CD4-positive, CD25-positive, alpha-beta regulatory T cell (primary cell): ENCODE data around the gene ZNF438. TPM values are rescaled to one million over a fixed set of nuclear protein-coding genes. Genes with fewer than 3 reads are reported as not detected.
"Not testable (repeated sequence)": the region's sequence is repeated elsewhere in the genome, so short reads cannot be mapped to it uniquely, and the experiment has no call there.

ENCODE experiments used
- ATAC-seq, 2 donors: fragments of 150-1000 bp; cut with Tn5 transposase; one replicate each; pipeline ENCODE4 v1.10.0; 2021; ENCODE audit warnings: low read depth in 2 of 2, moderate number of reproducible peaks in 2 of 2, moderate library complexity in 1 of 2
- DNase-seq, 3 donors: peaks; one replicate each; pipeline versions ENCODE4 v3.0.0 to v3.0.0-alpha.2; 2012 to 2022; ENCODE audit warnings: mixed read lengths in 1 of 3
- H3K27ac ChIP-seq: one replicate; pipeline ENCODE4 v1.7.0; 2013; ENCODE audit warnings: mild to moderate bottlenecking, low read length; ENCODE audit not compliant: insufficient read depth, poor library complexity, severe bottlenecking
- H3K27me3 ChIP-seq: one replicate; pipeline ENCODE4 v1.7.0; 2013; ENCODE audit warnings: low read length; ENCODE audit not compliant: control insufficient read depth, insufficient read depth
- H3K36me3 ChIP-seq: one replicate; pipeline ENCODE4 v1.7.0; 2013; ENCODE audit warnings: mild to moderate bottlenecking, low read length, moderate library complexity; ENCODE audit not compliant: control insufficient read depth, insufficient read depth
- H3K4me1 ChIP-seq: 2 replicates; pipeline ENCODE4 v1.7.0; 2013; ENCODE audit warnings: mild to moderate bottlenecking, low read length; ENCODE audit not compliant: insufficient read depth, control insufficient read depth, poor library complexity, severe bottlenecking
- H3K4me3 ChIP-seq: one replicate; pipeline ENCODE4 v1.7.0; 2013; ENCODE audit warnings: low read depth, mild to moderate bottlenecking, low read length, moderate library complexity
- H3K9me3 ChIP-seq, 2 experiments: 1 replicate in 1 of 2; 2 replicates in 1 of 2; pipeline ENCODE4 v1.7.0; 2013; ENCODE audit warnings: low read length in 2 of 2, mild to moderate bottlenecking in 1 of 2, moderate library complexity in 1 of 2; ENCODE audit not compliant: control insufficient read depth in 2 of 2
- H3K27ac Mint-ChIP-seq, 3 donors: one replicate each; pipeline ENCODE4 v1.8.0; 2020 to 2022; ENCODE audit warnings: mild to moderate bottlenecking in 3 of 3, mixed read lengths in 3 of 3, moderate library complexity in 2 of 3
- H3K27me3 Mint-ChIP-seq: one replicate; pipeline ENCODE4 v1.8.0; 2022; ENCODE audit warnings: mild to moderate bottlenecking, mixed read lengths
- H3K36me3 Mint-ChIP-seq: one replicate; pipeline ENCODE4 v1.8.0; 2020; ENCODE audit warnings: mixed read lengths
- H3K4me1 Mint-ChIP-seq, 4 donors: one replicate each; pipeline ENCODE4 v1.8.0; 2020 to 2022; ENCODE audit warnings: mixed read lengths in 4 of 4, mild to moderate bottlenecking in 1 of 4
- H3K4me3 Mint-ChIP-seq, 4 donors: one replicate each; pipeline ENCODE4 v1.8.0; 2020 to 2022; ENCODE audit warnings: mild to moderate bottlenecking in 4 of 4, mixed read lengths in 4 of 4, moderate library complexity in 3 of 4
- H3K9me3 Mint-ChIP-seq, 7 donors: one replicate each; pipeline ENCODE4 v1.8.0; 2020 to 2022; ENCODE audit warnings: mixed read lengths in 7 of 7, mild to moderate bottlenecking in 3 of 7, moderate library complexity in 2 of 7
- polyA plus RNA-seq, 4 donors: library from polyadenylated mRNA; unstranded; fragments of 300-500 nt; fragmentation: Illumina TruSeq; gene quantifications; one replicate each; pipeline ENCODE4 v1.2.3, GENCODE V29; 2021
- total RNA-seq: library from RNA; stranded (reverse); gene quantifications from one replicate; pipeline ENCODE4 v1.2.3, GENCODE V29; 2022

Gene ZNF438
- total and polyA plus RNA-seq, 5 donors from 2014 or later = 1.6 to 5.1 (median 3.4) TPM

DNA sequence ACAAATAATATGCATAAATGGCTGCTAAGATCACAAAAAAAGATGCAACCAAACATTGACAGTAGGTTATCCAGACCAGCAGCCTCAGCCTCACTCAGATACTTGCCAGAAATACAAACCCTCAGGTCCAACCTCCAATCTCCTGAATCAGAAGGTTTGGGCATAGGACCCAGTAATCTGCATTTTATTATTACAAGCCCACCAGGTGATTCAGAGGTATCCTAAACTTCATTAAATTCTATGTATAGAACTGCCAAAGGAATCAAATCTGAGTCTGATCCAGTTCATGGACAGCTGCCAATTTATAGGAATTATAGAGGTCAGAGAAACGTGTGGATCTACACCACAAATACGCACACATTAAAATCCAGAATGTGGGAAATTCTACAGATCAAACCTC lies 41.3 kb downstream of the ZNF438 start:
- no peak overlapping the region for H3K27ac ChIP-seq
- H3K4me1 Mint-ChIP-seq = peaks cover 0 to 4% (median 0%) of the 10 kb centered on the region in 4 donors
- ATAC-seq = no peak
- peaks cover 10% of the 10 kb centered on the region for H3K36me3 Mint-ChIP-seq
- no peak for DNase-seq
- no peak overlapping the region for H3K27ac Mint-ChIP-seq
- H3K27me3 ChIP-seq = no peaks in the 10 kb centered on the region
- no peaks in the 10 kb centered on the region for H3K36me3 ChIP-seq
- no peak overlapping the region for H3K4me3 Mint-ChIP-seq
- H3K9me3 Mint-ChIP-seq = peaks cover 0 to 6% (median 0%) of the 10 kb centered on the region in 7 donors
- H3K4me1 ChIP-seq = no peaks in the 10 kb centered on the region
- H3K4me3 ChIP-seq = no peak overlapping the region
- H3K9me3 ChIP-seq = peaks cover 6 to 10% of the 10 kb centered on the region in 2 experiments
- no peaks in the 10 kb centered on the region for H3K27me3 Mint-ChIP-seq

DNA sequence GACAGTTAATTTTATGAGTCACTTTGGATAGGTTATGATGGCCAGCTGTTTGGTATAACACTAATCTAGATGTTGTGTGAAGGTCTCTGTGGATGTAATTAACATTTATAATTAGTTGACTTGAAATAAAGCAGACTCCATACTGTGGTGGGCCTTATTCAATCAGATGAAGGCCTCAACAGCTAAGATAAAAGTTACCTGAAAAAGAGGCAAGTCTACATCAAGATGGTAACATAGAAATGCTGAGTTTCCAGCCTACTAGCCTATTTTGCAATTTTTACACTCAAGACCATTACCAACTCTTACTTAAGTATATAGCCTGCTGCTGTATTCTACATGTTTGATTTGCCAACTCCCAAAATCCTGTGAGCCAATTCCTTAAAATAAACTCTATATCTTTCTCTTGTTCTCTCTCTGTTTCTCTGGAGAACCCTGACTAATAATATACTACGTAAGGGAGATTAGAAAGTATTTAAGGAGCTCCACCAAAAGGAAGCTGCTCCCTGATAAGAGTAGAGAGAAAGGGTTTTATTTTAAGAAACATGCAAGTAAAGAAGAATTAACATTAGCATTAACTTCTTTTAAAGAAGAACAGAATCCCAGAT lies 42.7 kb downstream of the ZNF438 start:
- H3K36me3 Mint-ChIP-seq = peaks cover under 1% of the 10 kb centered on the region
- H3K9me3 Mint-ChIP-seq = no peaks in the 10 kb centered on the region
- H3K4me1 Mint-ChIP-seq = peaks cover 0 to 4% (median 0%) of the 10 kb centered on the region in 4 donors
- no peak overlapping the region for H3K4me3 Mint-ChIP-seq
- H3K27ac Mint-ChIP-seq = no peak overlapping the region
- ATAC-seq (no peak), DNase-seq (no peak)
- Histone ChIP-seq H3K27me3 (no peaks in the 10 kb centered on the region), H3K36me3 (no peaks in the 10 kb centered on the region), H3K27ac (no peak overlapping the region), H3K4me3 (no peak overlapping the region), H3K9me3 (no peaks in the 10 kb centered on the region), H3K4me1 (no peaks in the 10 kb centered on the region)
- H3K27me3 Mint-ChIP-seq = no peaks in the 10 kb centered on the region

DNA sequence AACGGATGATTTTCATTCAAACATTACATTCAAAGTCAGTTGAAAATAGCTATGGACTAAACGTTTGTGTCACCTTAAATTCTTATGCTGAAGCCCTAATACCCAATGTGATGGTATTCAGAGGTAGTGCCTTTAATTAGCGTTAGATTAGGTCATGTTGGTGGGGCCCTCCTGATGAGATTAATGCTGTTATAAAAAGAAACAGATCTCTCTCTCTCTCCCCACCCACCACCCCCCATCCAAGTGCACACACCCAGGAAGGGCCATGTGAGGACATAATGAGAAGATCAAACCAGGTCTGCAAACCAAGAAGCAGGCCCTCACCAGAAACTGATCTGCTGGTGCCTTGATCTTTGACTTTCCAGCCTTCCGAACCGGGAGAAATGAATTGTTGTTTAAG lies 44.2 kb downstream of the ZNF438 start:
- Histone ChIP-seq H3K4me1 (no peaks in the 10 kb centered on the region), H3K4me3 (no peak overlapping the region), H3K27ac (no peak overlapping the region), H3K27me3 (no peaks in the 10 kb centered on the region), H3K9me3 (no peaks in the 10 kb centered on the region), H3K36me3 (no peaks in the 10 kb centered on the region)
- Mint-ChIP-seq H3K4me1 (peaks cover 0 to 4% (median 0%) of the 10 kb centered on the region in 4 donors), H3K9me3 (peaks cover 0 to 4% (median 0%) of the 10 kb centered on the region in 7 donors), H3K36me3 (peaks cover 5% of the 10 kb centered on the region), H3K4me3 (no peak overlapping the region), H3K27me3 (no peaks in the 10 kb centered on the region), H3K27ac (no peak overlapping the region)
- DNase-seq (no peak), ATAC-seq (no peak)

DNA sequence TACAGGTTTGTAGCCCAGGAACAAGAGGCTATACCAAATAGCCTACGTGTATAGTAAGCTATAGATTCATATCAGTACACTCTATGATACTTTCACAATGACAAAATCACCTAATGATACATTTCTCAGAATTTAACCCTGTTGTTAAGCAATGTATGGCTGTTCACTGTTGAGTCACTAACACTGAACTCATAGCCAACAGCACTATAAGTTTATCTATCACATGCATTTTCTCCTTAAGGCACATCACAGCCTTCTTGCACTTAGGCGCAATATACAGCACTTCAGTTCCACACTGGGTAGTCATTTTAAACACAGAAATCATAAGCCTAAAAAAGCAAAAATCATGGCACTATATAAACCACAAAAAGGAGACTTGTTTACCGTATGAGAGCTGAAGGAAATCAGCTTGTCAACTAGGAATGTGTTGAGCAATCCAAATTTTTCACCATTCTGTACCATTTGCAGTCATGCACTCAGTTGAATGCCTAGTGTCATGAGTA lies 45.6 kb downstream of the ZNF438 start:
- no peaks in the 10 kb centered on the region for H3K36me3 ChIP-seq
- no peaks in the 10 kb centered on the region for H3K27me3 ChIP-seq
- no peak overlapping the region for H3K27ac ChIP-seq
- Mint-ChIP-seq H3K4me3 (no peak overlapping the region), H3K4me1 (peaks cover 0 to 4% (median 0%) of the 10 kb centered on the region in 4 donors), H3K36me3 (peaks cover 5% of the 10 kb centered on the region), H3K27ac (no peak overlapping the region), H3K27me3 (no peaks in the 10 kb centered on the region), H3K9me3 (peaks cover 0 to 4% (median 0%) of the 10 kb centered on the region in 7 donors)
- peak in 1 of 3 donors; percentile 42 for DNase-seq
- H3K4me3 ChIP-seq = no peak overlapping the region
- H3K4me1 ChIP-seq = no peaks in the 10 kb centered on the region
- no peaks in the 10 kb centered on the region for H3K9me3 ChIP-seq
- ATAC-seq = peak in 1 of 2 donors; percentile 83

DNA sequence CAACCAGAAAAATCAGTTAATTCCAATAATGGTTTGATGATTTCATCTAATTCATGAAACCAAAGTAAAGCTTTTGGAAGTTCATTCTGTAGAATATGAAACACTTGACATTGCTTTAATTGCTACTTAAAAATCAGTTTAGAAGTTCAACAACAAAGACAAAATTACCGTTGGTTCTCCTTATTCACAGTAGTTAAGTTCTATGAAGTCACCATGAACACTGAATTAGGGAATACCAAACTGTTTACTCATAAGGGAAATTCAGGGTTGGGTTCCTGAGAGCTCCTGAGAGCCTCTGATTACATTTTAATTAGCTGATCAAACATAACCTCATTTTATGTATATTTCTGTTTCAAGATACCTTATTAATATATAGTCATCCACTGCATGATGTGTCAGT lies 46.2 kb downstream of the ZNF438 start:
- Mint-ChIP-seq H3K27me3 (no peaks in the 10 kb centered on the region), H3K4me1 (peaks cover 0 to 4% (median 0%) of the 10 kb centered on the region in 4 donors), H3K36me3 (peaks cover 5% of the 10 kb centered on the region), H3K4me3 (no peak overlapping the region), H3K27ac (no peak overlapping the region), H3K9me3 (peaks cover 0 to 4% (median 0%) of the 10 kb centered on the region in 7 donors)
- DNase-seq (no peak), ATAC-seq (no peak)
- no peak overlapping the region for H3K4me3 ChIP-seq
- H3K27ac ChIP-seq = no peak overlapping the region
- H3K9me3 ChIP-seq = no peaks in the 10 kb centered on the region
- H3K27me3 ChIP-seq = no peaks in the 10 kb centered on the region
- no peaks in the 10 kb centered on the region for H3K36me3 ChIP-seq
- no peaks in the 10 kb centered on the region for H3K4me1 ChIP-seq

DNA sequence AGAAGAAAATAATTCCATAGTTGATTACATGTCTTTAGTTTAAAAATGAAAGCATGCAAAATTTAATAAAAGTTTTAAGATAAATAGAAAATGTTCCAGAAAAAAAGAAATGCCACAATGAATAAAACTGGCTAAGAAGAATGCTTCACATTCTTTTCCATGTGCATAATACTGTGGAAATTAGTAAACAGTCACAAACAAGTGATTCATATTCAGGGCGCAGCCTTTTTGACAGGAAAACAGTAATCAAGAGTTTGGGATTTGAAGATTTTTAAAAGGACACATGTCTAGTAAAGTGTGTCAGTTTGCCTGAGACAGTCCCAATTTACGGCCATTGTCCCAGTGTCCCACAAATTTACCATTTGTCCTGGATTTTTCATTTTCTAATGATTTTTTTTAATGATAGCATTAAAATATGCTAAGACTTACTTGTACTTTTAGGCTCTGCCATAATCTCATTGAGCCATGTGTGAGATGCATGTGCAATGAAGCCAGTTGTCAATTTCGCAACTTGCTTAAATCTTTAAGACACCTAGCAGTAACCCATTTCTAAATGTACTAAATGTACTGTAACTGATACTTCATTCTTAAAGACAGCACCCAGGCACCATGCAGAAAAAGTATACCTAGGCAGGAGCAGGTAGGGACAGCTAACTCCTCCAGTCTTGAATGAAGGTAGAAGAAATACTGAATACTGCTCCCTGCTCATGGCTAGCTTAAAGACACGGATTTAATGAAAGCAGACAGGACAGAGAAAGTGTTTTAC lies 46.9 kb downstream of the ZNF438 start:
- H3K27ac ChIP-seq = no peak overlapping the region
- DNase-seq = no peak
- H3K36me3 ChIP-seq = no peaks in the 10 kb centered on the region
- no peak overlapping the region for H3K4me3 Mint-ChIP-seq
- no peaks in the 10 kb centered on the region for H3K9me3 ChIP-seq
- no peaks in the 10 kb centered on the region for H3K27me3 ChIP-seq
- no peak overlapping the region for H3K4me3 ChIP-seq
- H3K9me3 Mint-ChIP-seq = peaks cover 0 to 5% (median 0%) of the 10 kb centered on the region in 7 donors
- H3K27ac Mint-ChIP-seq = no peak overlapping the region
- ATAC-seq = no peak
- H3K4me1 ChIP-seq = no peaks in the 10 kb centered on the region
- peaks cover 7% of the 10 kb centered on the region for H3K36me3 Mint-ChIP-seq
- H3K27me3 Mint-ChIP-seq = no peaks in the 10 kb centered on the region
- H3K4me1 Mint-ChIP-seq = peaks cover 0 to 4% (median 0%) of the 10 kb centered on the region in 4 donors

DNA sequence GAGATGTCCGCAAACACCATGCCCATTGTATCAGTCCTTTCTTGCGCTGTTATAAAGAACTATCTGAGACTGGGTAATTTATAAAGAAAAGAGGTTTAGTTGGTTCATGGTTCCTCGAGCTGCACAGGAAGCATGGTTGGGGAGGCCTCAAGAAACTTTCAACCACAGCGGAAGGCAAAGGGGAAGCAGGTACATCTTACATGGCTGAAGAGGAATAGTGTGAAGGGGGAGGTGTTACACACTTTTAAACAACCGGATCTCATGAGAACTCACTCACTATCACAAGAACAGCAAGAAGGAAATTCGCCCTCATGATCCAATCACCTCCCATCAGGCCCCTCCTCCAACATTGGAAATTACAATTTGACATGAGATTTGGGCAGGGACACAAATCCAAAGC lies 48.5 kb downstream of the ZNF438 start:
- not testable (repeated sequence) for H3K4me3 ChIP-seq, H3K36me3 ChIP-seq, H3K27me3 ChIP-seq, H3K9me3 Mint-ChIP-seq, H3K4me1 Mint-ChIP-seq, H3K27ac ChIP-seq, ATAC-seq, H3K4me1 ChIP-seq, DNase-seq, H3K4me3 Mint-ChIP-seq, H3K27ac Mint-ChIP-seq, H3K27me3 Mint-ChIP-seq, H3K9me3 ChIP-seq
- peaks cover 13% of the 10 kb centered on the region for H3K36me3 Mint-ChIP-seq
